HepG2 (cell line): ENCODE data around the gene HEBP1. TPM values are rescaled to one million over a fixed set of nuclear protein-coding genes. Genes with fewer than 3 reads are reported as not detected.

ENCODE experiments used
- ATAC-seq: fragments of 200-7000 bp; cut with Tn5 transposase; 3 replicates; pipeline ENCODE4 v1.9.1; 2020; ENCODE audit warnings: mild to moderate bottlenecking, moderate library complexity
- BruUV-seq: library from RNA; stranded (reverse); fragments of 400-500 nt; replicated peaks from 2 replicates; lab custom pipeline; 2021; lab: Mats Ljungman, UMichigan
- CTCF ChIA-PET: fragments of 300-600 bp; formaldehyde crosslinking; extraction: SDS; loops from one replicate; lab custom pipeline; 2021; ENCODE audit warnings: low total read pairs, inconsistent platforms, low intra/inter-chr PET ratio; lab: Yijun Ruan, JAX
- POLR2A ChIA-PET: fragments of 350-600 bp; sonication (Branson Sonifier 250); formaldehyde crosslinking; loops from one replicate; lab custom pipeline; 2020; ENCODE audit warnings: antibody characterized with exemption, inconsistent platforms; lab: Yijun Ruan, JAX
- DNase-seq: peaks from one replicate; pipeline ENCODE4 v3.0.0-alpha.2; 2015; ENCODE audit warnings: low spot score
- FAIRE-seq: peaks from 3 replicates; lab custom pipeline; 2011; peaks lifted over from hg19 to GRCh38; lab: Jason Lieb, UNC
- H2AFZ ChIP-seq: one replicate; pipeline ENCODE4 v1.6.1; 2011; ENCODE audit warnings: low read length, inconsistent platforms
- H3K27ac ChIP-seq: fragments of 300-600 bp; 3 replicates; pipeline ENCODE4 v1.8.0; 2011; ENCODE audit warnings: mixed run types, mild to moderate bottlenecking, mixed read lengths, low read length, inconsistent platforms; ENCODE audit not compliant: insufficient read depth; ENCODE audit errors: extremely low read length
- H3K27me3 ChIP-seq, 2 experiments: fragments of 200-600 bp in 1 of 2; 2 replicates in 1 of 2; 3 replicates in 1 of 2; pipeline versions ENCODE4 v1.6.0 to v1.8.0; 2011; ENCODE audit warnings: low read length in 2 of 2, mild to moderate bottlenecking in 2 of 2, moderate library complexity in 2 of 2, inconsistent platforms in 1 of 2; ENCODE audit not compliant: insufficient read depth in 2 of 2, control insufficient read depth in 1 of 2
- H3K36me3 ChIP-seq, 2 experiments: fragments of 200-600 bp in 1 of 2; replicated peaks in 1 of 2; 2 replicates in 1 of 2; 3 replicates in 1 of 2; pipeline versions ENCODE4 v1.5.1 to v1.8.0; 2011; ENCODE audit warnings: low read length in 2 of 2, inconsistent platforms in 1 of 2; ENCODE audit not compliant: insufficient read depth in 2 of 2, control insufficient read depth in 1 of 2
- H3K4me1 ChIP-seq: 2 replicates; pipeline ENCODE4 v1.5.1; 2012; ENCODE audit warnings: low read length, inconsistent platforms; ENCODE audit not compliant: insufficient read depth
- H3K4me2 ChIP-seq: 2 replicates; pipeline ENCODE4 v1.6.0; 2011; ENCODE audit warnings: low read depth, low read length, inconsistent platforms
- H3K4me3 ChIP-seq, 3 experiments: fragments of 200-600 bp in 1 of 3; sonication (generic), shearing (Covaris generic) in 1 of 3; replicated peaks in 1 of 3; 2 replicates each; pipeline ENCODE4 v1.5.1; 2011 to 2016; ENCODE audit warnings: low read length in 3 of 3, inconsistent platforms in 2 of 3, low read depth in 2 of 3, mild to moderate bottlenecking in 2 of 3, control low read depth in 1 of 3, mixed read lengths in 1 of 3; ENCODE audit not compliant: insufficient read depth in 1 of 3
- H3K79me2 ChIP-seq: one replicate; pipeline ENCODE4 v1.6.1; 2011; ENCODE audit warnings: low read length, inconsistent platforms; ENCODE audit not compliant: insufficient read depth
- H3K9ac ChIP-seq: 2 replicates; pipeline ENCODE4 v1.6.0; 2011; ENCODE audit warnings: mild to moderate bottlenecking, low read depth, low read length, inconsistent platforms; ENCODE audit not compliant: insufficient read depth
- H3K9me3 ChIP-seq: 2 replicates; pipeline ENCODE4 v1.5.1; 2012; ENCODE audit warnings: mild to moderate bottlenecking, low read length
- H4K20me1 ChIP-seq: 2 replicates; pipeline ENCODE4 v1.6.0; 2011; ENCODE audit warnings: inconsistent platforms, mild to moderate bottlenecking, low read length, moderate library complexity; ENCODE audit not compliant: insufficient read depth
- ATF3 ChIP-seq: sonication (generic); formaldehyde crosslinking; IDR thresholded peaks from 2 replicates; pipeline ENCODE4 v1.4.0; 2020; ENCODE audit warnings: missing genetic modification reagents
- BORCS8-MEF2B ChIP-seq: sonication (generic); formaldehyde crosslinking; IDR thresholded peaks from 2 replicates; pipeline ENCODE4 v1.8.0; 2022; ENCODE audit warnings: mild to moderate bottlenecking, missing genetic modification reagents
- ETV6 ChIP-seq: sonication (generic); formaldehyde crosslinking; conservative IDR thresholded peaks from 2 replicates; pipeline ENCODE4 v1.4.0; 2020; ENCODE audit warnings: missing genetic modification reagents
- FUBP1 ChIP-seq: sonication (generic); formaldehyde crosslinking; IDR thresholded peaks from 2 replicates; pipeline ENCODE4 v1.5.1; 2020; ENCODE audit warnings: missing genetic modification reagents, mild to moderate bottlenecking, borderline replicate concordance
- MIER3 ChIP-seq: IDR thresholded peaks from 2 replicates; pipeline ENCODE4 v1.6.1; 2016; ENCODE audit warnings: missing compliant biosample characterization, borderline replicate concordance
- MTA1 ChIP-seq: sonication (generic); formaldehyde crosslinking; IDR thresholded peaks from 2 replicates; pipeline ENCODE4 v1.4.0; 2020; ENCODE audit warnings: missing genetic modification reagents, mild to moderate bottlenecking, borderline replicate concordance
- RFXANK ChIP-seq: IDR thresholded peaks from 2 replicates; pipeline ENCODE4 v1.6.1; 2016
- SMC3 ChIP-seq: IDR thresholded peaks from 2 replicates; pipeline ENCODE4 v1.6.1; 2011; ENCODE audit warnings: low read length, improper control_type of control experiment
- SNAPC5 ChIP-seq: sonication (generic); formaldehyde crosslinking; IDR thresholded peaks from 2 replicates; pipeline ENCODE4 v1.8.1; 2023; ENCODE audit warnings: mild to moderate bottlenecking, missing genetic modification reagents, borderline replicate concordance
- SRSF4 ChIP-seq: fragments of 200-400 bp; formaldehyde crosslinking; IDR thresholded peaks from one replicate; pipeline ENCODE4 v1.6.1; 2018; ENCODE audit warnings: mild to moderate bottlenecking, low read depth, low read length, moderate library complexity; ENCODE audit not compliant: poor library complexity, severe bottlenecking
- ZNF558 ChIP-seq: sonication (generic); formaldehyde crosslinking; IDR thresholded peaks from 2 replicates; pipeline ENCODE4 v1.9.0; 2022; ENCODE audit warnings: mild to moderate bottlenecking, missing genetic modification reagents, borderline replicate concordance
- ZNF644 ChIP-seq: IDR thresholded peaks from 2 replicates; pipeline ENCODE4 v1.6.1; 2016; ENCODE audit warnings: low read depth
- WGBS: methylation state at CpG from one replicate; pipeline ENCODE4 v1.1.6; 2017; ENCODE audit warnings: low lambda C conversion rate; 5-methylcytosine and 5-hydroxymethylcytosine counted together
- in situ Hi-C: cut with HindIII; loops from 2 replicates; pipeline ENCODE4 v1.10.0; 2017; ENCODE audit warnings: low pct_unique_long_range_greater_than_20kb; ENCODE audit not compliant: extremely low pct_ligation_motif_present
- intact Hi-C: fragments of 100-400 bp; cut with micrococcal nuclease; formaldehyde crosslinking; loops from one replicate; pipeline ENCODE4 v1.10.0; 2022; ENCODE audit not compliant: unreplicated experiment
- polyA plus RNA-seq, 8 experiments: library from polyadenylated mRNA; depleted of rRNA in 3 of 8; stranded (reverse) in 7 of 8; unstranded in 1 of 8; fragments of >200 nt; fragmentation: Illumina TruSeq in 4 of 8; extraction: Trizol in 4 of 8; gene quantifications; 2 replicates each; pipeline versions ENCODE4 v1.2.1 to v1.2.3, GENCODE V29; 2011 to 2016; ENCODE audit warnings: low read depth in 4 of 8, missing spikeins in 1 of 8, mixed read lengths in 1 of 8; ENCODE audit not compliant: insufficient read depth in 1 of 8
- total RNA-seq, 5 experiments: library from RNA; depleted of rRNA; stranded (reverse); fragments of >200 nt; fragmentation: Illumina TruSeq; extraction: Trizol; gene quantifications; 2 replicates each; pipeline ENCODE4 v1.2.3, GENCODE V29; 2016; ENCODE audit warnings: low read depth in 1 of 5

HEBP1 gene
- total and polyA plus RNA-seq, 2 of the 13 experiments (the other 11 are each of a cell fraction or from before 2014, with no cell fraction given), result 7.8 to 9.4 TPM

GRCh38 chr12:12965836-12966235 lies 34.2 kb downstream of the HEBP1 start (continued):
- no peak for TF ChIP-seq FUBP1 (CRISPR knock-in tag)

- Histone ChIP-seq H3K4me2 (no peak overlapping the region), H3K27ac (no peak overlapping the region), H2AFZ (no peak overlapping the region), H3K4me3 (no peak overlapping the region), H3K9me3 (no peaks in the 10 kb centered on the region), H3K4me1 (no peaks in the 10 kb centered on the region), H3K9ac (no peak overlapping the region), H3K27me3 (no peaks in the 10 kb centered on the region; a peak in 1 of 5 replicates), H3K36me3 (peaks cover 2 to 4% of the 10 kb centered on the region in 2 experiments; a peak in 2 of 5 replicates), H3K79me2 (no peaks in the 10 kb centered on the region), H4K20me1 (no peaks in the 10 kb centered on the region)
- DNase-seq (no peak), ATAC-seq (no peak), FAIRE-seq (no peak)
- TF ChIP-seq SMC3, result no peak
- no peak for TF ChIP-seq BORCS8-MEF2B (CRISPR knock-in tag)
- no peak for TF ChIP-seq ATF3 (CRISPR knock-in tag)
- TF ChIP-seq MIER3 (CRISPR knock-in tag), result no peak
- TF ChIP-seq ZNF644 (CRISPR knock-in tag), result no peak
- no peak for TF ChIP-seq MTA1 (CRISPR knock-in tag)
- no peak for TF ChIP-seq SRSF4
- no peak for TF ChIP-seq ETV6 (CRISPR knock-in tag)
- TF ChIP-seq RFXANK (CRISPR knock-in tag), result no peak
- no peak for TF ChIP-seq SNAPC5
- no peak for TF ChIP-seq ZNF558 (CRISPR knock-in tag)
- BruUV-seq, result no TSS peak
- POLR2A ChIA-PET, result no interaction called here
- 88% methylated on average over 4 of the region's 4 CpGs for WGBS
- CTCF ChIA-PET, result no interaction called here
- in situ Hi-C loops, result no loop called here
- intact Hi-C loops, result no loop called here
These were observed 35.8 kb downstream of the HEBP1 start for GRCh38 chr12:12964255-12964654.
